RWPE2 (cell line): Measurements from ENCODE around the gene ITGA5.

Source experiments
- ATAC-seq: fragments of 200-7000 bp; cut with Tn5 transposase; 3 replicates; pipeline ENCODE4 v1.9.1; 2021; ENCODE audit warnings: low read depth
- DNase-seq: peaks from one replicate; pipeline ENCODE4 v3.0.0-alpha.2; 2020; ENCODE audit warnings: low spot score
- H3K27ac ChIP-seq: fragments of 450-650 bp; 2 replicates; pipeline ENCODE4 v1.5.1; 2017; ENCODE audit warnings: mild to moderate bottlenecking; ENCODE audit not compliant: poor library complexity, severe bottlenecking
- H3K27me3 ChIP-seq: fragments of 250-450 bp; sonication (Bioruptor Pico); 2 replicates; pipeline ENCODE4 v1.5.1; 2021; ENCODE audit warnings: mild to moderate bottlenecking, moderate library complexity; ENCODE audit not compliant: insufficient read depth, poor library complexity, severe bottlenecking
- H3K36me3 ChIP-seq: fragments of 250-450 bp; sonication (Bioruptor Pico); 2 replicates; pipeline ENCODE4 v1.5.1; 2020; ENCODE audit warnings: low read depth, mild to moderate bottlenecking, moderate library complexity
- H3K4me1 ChIP-seq: fragments of 250-450 bp; sonication (Bioruptor Pico); 2 replicates; pipeline ENCODE4 v1.5.1; 2021; ENCODE audit warnings: mild to moderate bottlenecking, moderate library complexity; ENCODE audit not compliant: insufficient read depth, poor library complexity, severe bottlenecking
- H3K4me3 ChIP-seq: fragments of 250-450 bp; sonication (Bioruptor Pico); 2 replicates; pipeline ENCODE4 v1.5.1; 2021; ENCODE audit warnings: mild to moderate bottlenecking, moderate library complexity; ENCODE audit not compliant: severe bottlenecking
- H3K9me3 ChIP-seq: fragments of 250-450 bp; sonication (Bioruptor Pico); 2 replicates; pipeline ENCODE4 v1.5.1; 2021; ENCODE audit warnings: mild to moderate bottlenecking, moderate library complexity; ENCODE audit not compliant: severe bottlenecking
- CTCF ChIP-seq: fragments of 450-650 bp; IDR thresholded peaks from one replicate; pipeline ENCODE4 v1.5.1; 2017; ENCODE audit warnings: mild to moderate bottlenecking, moderate library complexity; ENCODE audit not compliant: poor library complexity, severe bottlenecking

Gene ITGA5

GRCh38 chr12:54447917-54448316 lies 28.9 kb upstream of the ITGA5 start:
- DNase-seq (no peak), ATAC-seq (no peak)
- no peak for TF ChIP-seq CTCF
- H3K9me3 ChIP-seq: no peaks in the 10 kb centered on the region
- no peaks in the 10 kb centered on the region for H3K36me3 ChIP-seq
- H3K27ac ChIP-seq: no peak overlapping the region
- no peaks in the 10 kb centered on the region for H3K27me3 ChIP-seq
- H3K4me3 ChIP-seq: no peak overlapping the region
- H3K4me1 ChIP-seq: no peaks in the 10 kb centered on the region

GRCh38 chr12:54444206-54444605 lies 25.1 kb upstream of the ITGA5 start:
- no peak for ATAC-seq
- DNase-seq: no peak
- no peaks in the 10 kb centered on the region for H3K27me3 ChIP-seq
- no peak for TF ChIP-seq CTCF
- no peaks in the 10 kb centered on the region for H3K4me1 ChIP-seq
- H3K4me3 ChIP-seq: no peak overlapping the region
- H3K9me3 ChIP-seq: no peaks in the 10 kb centered on the region
- H3K36me3 ChIP-seq: no peaks in the 10 kb centered on the region
- no peak overlapping the region for H3K27ac ChIP-seq

GRCh38 chr12:54443446-54443845 lies 24.4 kb upstream of the ITGA5 start:
- no peak overlapping the region for H3K4me3 ChIP-seq
- no peaks in the 10 kb centered on the region for H3K9me3 ChIP-seq
- H3K27me3 ChIP-seq: no peaks in the 10 kb centered on the region
- no peak for TF ChIP-seq CTCF
- no peaks in the 10 kb centered on the region for H3K36me3 ChIP-seq
- no peak for ATAC-seq
- DNase-seq: no peak
- no peaks in the 10 kb centered on the region for H3K4me1 ChIP-seq
- no peak overlapping the region for H3K27ac ChIP-seq

DNA sequence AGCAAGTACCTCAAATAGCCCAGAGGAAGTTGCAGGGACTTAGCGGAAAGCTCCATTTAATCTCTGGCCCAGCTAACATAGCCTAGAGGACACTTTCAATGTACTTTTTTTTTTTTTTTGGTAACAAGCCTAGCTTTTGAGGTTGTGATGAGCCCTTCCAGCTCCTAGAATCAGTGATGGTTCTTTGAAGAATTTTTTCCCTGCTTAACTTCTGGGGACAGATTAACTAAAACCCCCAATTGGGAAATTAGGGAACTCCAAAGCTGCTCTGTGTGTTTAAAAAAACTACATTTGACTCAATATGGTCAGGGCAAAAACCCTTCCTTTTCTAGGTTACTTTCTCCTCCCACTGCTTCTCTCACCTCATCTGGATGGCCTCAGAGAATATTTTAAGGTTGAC lies 23.9 kb upstream of the ITGA5 start:
- Histone ChIP-seq H3K9me3 (no peaks in the 10 kb centered on the region), H3K27me3 (no peaks in the 10 kb centered on the region), H3K4me1 (no peaks in the 10 kb centered on the region), H3K4me3 (no peak overlapping the region), H3K27ac (no peak overlapping the region), H3K36me3 (no peaks in the 10 kb centered on the region)
- DNase-seq: no peak
- ATAC-seq: no peak
- TF ChIP-seq CTCF: no peak

DNA sequence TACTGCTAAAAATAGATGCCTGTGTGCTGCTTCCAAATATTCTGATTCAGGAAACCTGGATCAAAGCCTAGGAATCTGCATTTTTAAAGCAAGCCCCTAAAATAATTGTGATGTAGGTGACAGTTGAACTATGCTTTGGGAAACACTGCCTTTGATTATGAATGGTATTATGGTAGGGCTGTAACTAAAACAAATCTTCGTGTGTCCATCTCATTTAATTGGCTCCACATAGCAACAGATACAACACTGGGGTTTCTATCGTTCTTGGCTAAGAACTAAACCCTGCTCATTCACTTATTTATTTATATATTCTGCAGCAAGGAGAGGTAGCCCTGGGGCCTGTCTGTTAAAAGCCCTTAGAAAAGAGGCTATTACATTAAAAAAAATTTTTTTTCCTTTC lies 23.0 kb upstream of the ITGA5 start:
- DNase-seq (no peak), ATAC-seq (no peak)
- no peaks in the 10 kb centered on the region for H3K27me3 ChIP-seq

More for the DNA sequence above, 23.0 kb upstream of the ITGA5 start:
- Histone ChIP-seq H3K4me1 (peaks cover 7% of the 10 kb centered on the region), H3K9me3 (no peaks in the 10 kb centered on the region), H3K36me3 (no peaks in the 10 kb centered on the region), H3K4me3 (no peak overlapping the region), H3K27ac (no peak overlapping the region)
- no peak for TF ChIP-seq CTCF
